OCI-M1 (cell line): ENCODE data around the gene RHOJ.
"Not testable (repeated sequence)": the region's sequence is repeated elsewhere in the genome, so short reads cannot be mapped to it uniquely, and the experiment has no call there.

Experiments
- DNase-seq: peaks from one replicate; lab custom pipeline; 2025; lab: John Stamatoyannopoulos, UW

RHOJ gene

GRCh38 chr14:63204407-63205043 lies at the start of gene RHOJ:
Gene RHOJ (plus strand): TSS chr14:63204443. CDS start chr14:63204870, 427 bp downstream.
- DNase-seq, result no peak

- DNase-seq, result peak; percentile 3
Measured at GRCh38 chr14:63155511-63156185, 48.6 kb upstream of the RHOJ start.

- DNase-seq, result no peak
Measured at GRCh38 chr14:63157195-63157594, 47.0 kb upstream of the RHOJ start.

- no peak for DNase-seq
Measured at GRCh38 chr14:63163306-63163705, 40.9 kb upstream of the RHOJ start.

GRCh38 chr14:63164108-63164683 lies 40.0 kb upstream of the RHOJ start:
- no peak for DNase-seq

- not testable (repeated sequence) for DNase-seq
Measured at GRCh38 chr14:63165267-63165666, 39.0 kb upstream of the RHOJ start.

GRCh38 chr14:63167044-63167443 lies 37.2 kb upstream of the RHOJ start:
- DNase-seq, result no peak

GRCh38 chr14:63174760-63175191 lies 29.5 kb upstream of the RHOJ start:
- DNase-seq, result peak; percentile 26

- no peak for DNase-seq
Measured at GRCh38 chr14:63175531-63175930, 28.7 kb upstream of the RHOJ start.

- no peak for DNase-seq
Measured at GRCh38 chr14:63178912-63179311, 25.3 kb upstream of the RHOJ start.

- no peak for DNase-seq
Measured at GRCh38 chr14:63179383-63179782, 24.9 kb upstream of the RHOJ start.

GRCh38 chr14:63180011-63180410 lies 24.2 kb upstream of the RHOJ start:
- DNase-seq, result no peak

- DNase-seq, result no peak
Measured at GRCh38 chr14:63182968-63183367, 21.3 kb upstream of the RHOJ start.

- no peak for DNase-seq
Measured at GRCh38 chr14:63186453-63186852, 17.8 kb upstream of the RHOJ start.

- DNase-seq, result no peak
Measured at GRCh38 chr14:63191211-63191610, 13.0 kb upstream of the RHOJ start.

GRCh38 chr14:63192085-63192484 lies 12.2 kb upstream of the RHOJ start:
- peak; percentile 0 for DNase-seq

- DNase-seq, result no peak
Measured at GRCh38 chr14:63193236-63193635, 11.0 kb upstream of the RHOJ start.

GRCh38 chr14:63200035-63200740 lies 4.1 kb upstream of the RHOJ start:
- DNase-seq, result no peak

- DNase-seq, result no peak
Measured at GRCh38 chr14:63200767-63201166, 3.5 kb upstream of the RHOJ start.

GRCh38 chr14:63203015-63203414 lies 1.2 kb upstream of the RHOJ start:
- no peak for DNase-seq

GRCh38 chr14:63203618-63204406 lies 431 bp upstream of the RHOJ start:
- DNase-seq, result peak; percentile 20

GRCh38 chr14:63205044-63205575 lies 867 bp downstream of the RHOJ start:
- no peak for DNase-seq
